Measurements from ENCODE around the gene FBL. TPM values are rescaled to one million over a fixed set of nuclear protein-coding genes. Genes with fewer than 3 reads are reported as not detected.

Gene FBL
- total and polyA plus RNA-seq, 2 of the 13 experiments (the other 11 are each of a cell fraction or from before 2014, with no cell fraction given) = 153 to 468 TPM

DNA sequence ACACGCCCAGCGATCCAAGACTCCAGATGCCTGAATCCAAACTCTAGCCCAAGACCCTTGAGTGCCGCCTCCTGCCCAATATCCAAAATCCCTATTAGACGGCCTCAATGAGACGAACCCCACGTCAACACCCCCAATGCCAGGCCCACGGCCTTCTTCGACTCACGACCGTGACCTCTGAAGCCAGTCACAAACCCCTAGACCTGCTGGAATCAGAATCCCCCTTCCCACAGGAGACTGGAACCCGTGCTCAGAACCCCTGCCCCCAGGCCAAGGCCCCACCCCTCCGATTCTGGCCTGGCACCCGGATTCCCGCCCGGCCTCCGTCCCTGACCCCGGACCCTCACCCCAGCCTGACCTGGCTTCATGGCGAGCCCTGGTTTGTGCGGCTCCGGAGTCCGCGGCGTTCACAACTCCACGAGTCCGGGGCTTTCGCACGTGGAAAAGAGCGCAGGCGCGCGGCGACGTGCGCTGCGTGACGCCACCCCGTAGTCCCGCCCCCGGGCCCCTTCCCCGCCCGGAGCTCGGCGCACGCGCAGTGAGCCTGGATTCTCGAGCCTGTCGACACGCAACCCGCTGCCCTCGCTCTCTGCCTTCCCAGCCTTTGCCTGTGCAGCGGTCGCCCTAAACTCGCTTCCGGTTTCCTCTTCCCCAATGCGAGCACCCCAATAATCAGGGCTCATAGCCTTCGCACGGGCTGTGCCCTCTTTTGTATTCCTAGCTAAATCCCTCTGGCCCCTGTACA, at the start of gene FBL (continued):
- TF ChIP-seq IKZF1 (IDR thresholded peaks at IDR 0.05) (no peak), ZNF670 (CRISPR knock-in tag; IDR thresholded peaks at IDR 0.05; ENCODE audit: borderline replicate concordance) (no peak), HES4 (CRISPR knock-in tag; IDR thresholded peaks at IDR 0.05; ENCODE audit: borderline replicate concordance) (peak; percentile 74), PRPF4 (IDR thresholded peaks at IDR 0.05; ENCODE audit: low read depth, low read length, poor library complexity, severe bottlenecking) (no peak), ZNF251 (CRISPR knock-in tag; IDR thresholded peaks at IDR 0.05) (no peak), FIP1L1 (IDR thresholded peaks at IDR 0.05; ENCODE audit: borderline replicate concordance, insufficient read depth, low read depth, low read length) (no peak), MXD4 (CRISPR knock-in tag; IDR thresholded peaks at IDR 0.05) (peak; percentile 89), EEA1 (CRISPR knock-in tag; IDR thresholded peaks at IDR 0.05; ENCODE audit: borderline replicate concordance) (no peak), DBP (CRISPR knock-in tag; IDR thresholded peaks at IDR 0.05; ENCODE audit: not compliant biosample characterization) (no peak), ISL2 (CRISPR knock-in tag; IDR thresholded peaks at IDR 0.05) (0 out of 2 replicates have a peak, but pooled peaks have one; percentile 31), NR2F6 (IDR thresholded peaks at IDR 0.05) (no peak), NR2F6 (CRISPR knock-in tag; IDR thresholded peaks at IDR 0.05) (no peak), ZNF562 (CRISPR knock-in tag; IDR thresholded peaks at IDR 0.05; ENCODE audit: borderline replicate concordance) (no peak), ZNF12 (CRISPR knock-in tag; IDR thresholded peaks at IDR 0.05) (no peak), ZNF770 (CRISPR knock-in tag; IDR thresholded peaks at IDR 0.05) (no peak), FOXA1 (IDR thresholded peaks at IDR 0.05) (no peak), FOXA1 (CRISPR knock-in tag; IDR thresholded peaks at IDR 0.05) (no peak), ZNF34 (CRISPR knock-in tag; IDR thresholded peaks at IDR 0.05; ENCODE audit: borderline replicate concordance) (no peak), ZNF468 (CRISPR knock-in tag; IDR thresholded peaks at IDR 0.05) (no peak), ATF6 (CRISPR knock-in tag; conservative IDR thresholded peaks at IDR 0.05) (no peak), MIER3 (CRISPR knock-in tag; IDR thresholded peaks at IDR 0.05; ENCODE audit: borderline replicate concordance) (no peak), ZNF446 (CRISPR knock-in tag; IDR thresholded peaks at IDR 0.05) (peak; percentile 90; the same call in 1 of the 2 replicates), ZNF205 (CRISPR knock-in tag; IDR thresholded peaks at IDR 0.05) (no peak), ZBTB42 (CRISPR knock-in tag; IDR thresholded peaks at IDR 0.05) (no peak), ZNF546 (CRISPR knock-in tag; conservative IDR thresholded peaks at IDR 0.05) (no peak), RARG (CRISPR knock-in tag; IDR thresholded peaks at IDR 0.05; ENCODE audit: low read depth) (no peak)
- TF ChIP-seq, protein P1, sequence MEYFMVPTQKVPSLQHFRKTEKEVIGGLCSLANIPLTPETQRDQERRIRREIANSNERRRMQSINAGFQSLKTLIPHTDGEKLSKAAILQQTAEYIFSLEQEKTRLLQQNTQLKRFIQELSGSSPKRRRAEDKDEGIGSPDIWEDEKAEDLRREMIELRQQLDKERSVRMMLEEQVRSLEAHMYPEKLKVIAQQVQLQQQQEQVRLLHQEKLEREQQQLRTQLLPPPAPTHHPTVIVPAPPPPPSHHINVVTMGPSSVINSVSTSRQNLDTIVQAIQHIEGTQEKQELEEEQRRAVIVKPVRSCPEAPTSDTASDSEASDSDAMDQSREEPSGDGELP (IDR thresholded peaks at IDR 0.05; ENCODE audit: borderline replicate concordance, low read depth) = no peak
